DOHH2 (cell line): ENCODE data around the gene LRRC59.

Source experiments
- EZH2phosphoT487 ChIP-seq: fragments of 200-600 bp; sonication (generic); IDR thresholded peaks from 2 replicates; pipeline ENCODE4 v1.6.1; 2017; ENCODE audit warnings: borderline replicate concordance, mild to moderate bottlenecking, antibody characterized with exemption, low read length, moderate library complexity, mixed read lengths
- TF ChIP-seq, protein P1 (sequence below): fragments of 200-600 bp; sonication (generic); IDR thresholded peaks from one replicate; pipeline ENCODE4 v1.5.1; 2014; ENCODE audit warnings: antibody characterized with exemption, mild to moderate bottlenecking, low read depth, low read length; ENCODE audit not compliant: poor library complexity, severe bottlenecking

DNA sequence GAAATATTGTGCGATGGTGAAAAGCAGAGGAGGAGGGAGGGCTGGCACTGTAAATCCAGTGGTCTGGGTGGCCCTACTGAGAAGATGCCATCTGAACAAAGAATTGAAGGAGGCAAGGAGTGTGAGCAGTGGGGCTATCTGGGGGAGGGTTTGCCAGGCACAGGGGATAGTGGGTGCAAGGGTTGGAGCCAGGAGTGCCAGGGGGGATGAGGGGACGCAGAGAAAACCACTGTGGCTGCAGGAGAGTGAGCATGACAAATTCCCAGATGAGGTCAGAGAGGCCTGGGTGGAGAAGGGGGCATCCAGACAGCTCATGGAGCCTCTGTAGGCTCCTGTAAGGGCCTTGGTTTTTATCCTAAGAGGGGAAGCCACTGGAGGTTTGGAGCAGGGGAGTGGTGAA, 46.6 kb downstream of the LRRC59 start:
- TF ChIP-seq, protein P1, sequence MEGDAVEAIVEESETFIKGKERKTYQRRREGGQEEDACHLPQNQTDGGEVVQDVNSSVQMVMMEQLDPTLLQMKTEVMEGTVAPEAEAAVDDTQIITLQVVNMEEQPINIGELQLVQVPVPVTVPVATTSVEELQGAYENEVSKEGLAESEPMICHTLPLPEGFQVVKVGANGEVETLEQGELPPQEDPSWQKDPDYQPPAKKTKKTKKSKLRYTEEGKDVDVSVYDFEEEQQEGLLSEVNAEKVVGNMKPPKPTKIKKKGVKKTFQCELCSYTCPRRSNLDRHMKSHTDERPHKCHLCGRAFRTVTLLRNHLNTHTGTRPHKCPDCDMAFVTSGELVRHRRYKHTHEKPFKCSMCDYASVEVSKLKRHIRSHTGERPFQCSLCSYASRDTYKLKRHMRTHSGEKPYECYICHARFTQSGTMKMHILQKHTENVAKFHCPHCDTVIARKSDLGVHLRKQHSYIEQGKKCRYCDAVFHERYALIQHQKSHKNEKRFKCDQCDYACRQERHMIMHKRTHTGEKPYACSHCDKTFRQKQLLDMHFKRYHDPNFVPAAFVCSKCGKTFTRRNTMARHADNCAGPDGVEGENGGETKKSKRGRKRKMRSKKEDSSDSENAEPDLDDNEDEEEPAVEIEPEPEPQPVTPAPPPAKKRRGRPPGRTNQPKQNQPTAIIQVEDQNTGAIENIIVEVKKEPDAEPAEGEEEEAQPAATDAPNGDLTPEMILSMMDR, result no peak
- no peak for TF ChIP-seq EZH2phosphoT487
